ENCODE results near the gene FEM1A.

FEM1A gene

GRCh38 chr19:4749870-4750590 lies 41.5 kb upstream of the FEM1A start:
- no peak for DNase-seq (ENCODE audit: low read depth)
- H3K4me3 ChIP-seq (ENCODE audit: low read length), result no peak overlapping the region
- TF ChIP-seq, protein P1, sequence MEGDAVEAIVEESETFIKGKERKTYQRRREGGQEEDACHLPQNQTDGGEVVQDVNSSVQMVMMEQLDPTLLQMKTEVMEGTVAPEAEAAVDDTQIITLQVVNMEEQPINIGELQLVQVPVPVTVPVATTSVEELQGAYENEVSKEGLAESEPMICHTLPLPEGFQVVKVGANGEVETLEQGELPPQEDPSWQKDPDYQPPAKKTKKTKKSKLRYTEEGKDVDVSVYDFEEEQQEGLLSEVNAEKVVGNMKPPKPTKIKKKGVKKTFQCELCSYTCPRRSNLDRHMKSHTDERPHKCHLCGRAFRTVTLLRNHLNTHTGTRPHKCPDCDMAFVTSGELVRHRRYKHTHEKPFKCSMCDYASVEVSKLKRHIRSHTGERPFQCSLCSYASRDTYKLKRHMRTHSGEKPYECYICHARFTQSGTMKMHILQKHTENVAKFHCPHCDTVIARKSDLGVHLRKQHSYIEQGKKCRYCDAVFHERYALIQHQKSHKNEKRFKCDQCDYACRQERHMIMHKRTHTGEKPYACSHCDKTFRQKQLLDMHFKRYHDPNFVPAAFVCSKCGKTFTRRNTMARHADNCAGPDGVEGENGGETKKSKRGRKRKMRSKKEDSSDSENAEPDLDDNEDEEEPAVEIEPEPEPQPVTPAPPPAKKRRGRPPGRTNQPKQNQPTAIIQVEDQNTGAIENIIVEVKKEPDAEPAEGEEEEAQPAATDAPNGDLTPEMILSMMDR (IDR thresholded peaks at IDR 0.05; ENCODE audit: insufficient read depth, low read depth, low read length, missing control alignments), result no peak

DNA sequence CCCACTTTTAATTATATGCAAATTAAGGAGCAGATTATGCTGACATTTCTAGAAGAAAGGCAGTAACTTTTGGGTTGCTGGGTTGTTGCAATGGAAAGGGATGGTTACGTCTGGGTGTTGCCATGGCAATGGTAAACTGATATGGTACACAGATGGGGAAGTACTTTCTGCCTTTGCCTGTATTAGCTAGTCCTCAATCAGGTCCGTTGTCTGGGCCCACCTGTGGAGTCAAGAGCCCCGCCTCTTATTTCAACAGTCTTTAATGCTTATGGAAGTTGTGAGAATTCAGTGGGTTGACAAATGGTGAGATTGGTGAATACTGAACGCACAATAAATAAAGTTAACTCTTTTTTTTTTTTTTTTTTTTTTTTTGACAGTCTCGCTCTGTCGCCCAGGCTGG lies 37.3 kb upstream of the FEM1A start:
- no peak for DNase-seq (ENCODE audit: low read depth)
- no peak overlapping the region for H3K4me3 ChIP-seq (ENCODE audit: low read length)
- TF ChIP-seq, protein P1 (IDR thresholded peaks at IDR 0.05; ENCODE audit: insufficient read depth, low read depth, low read length, missing control alignments), result no peak

DNA sequence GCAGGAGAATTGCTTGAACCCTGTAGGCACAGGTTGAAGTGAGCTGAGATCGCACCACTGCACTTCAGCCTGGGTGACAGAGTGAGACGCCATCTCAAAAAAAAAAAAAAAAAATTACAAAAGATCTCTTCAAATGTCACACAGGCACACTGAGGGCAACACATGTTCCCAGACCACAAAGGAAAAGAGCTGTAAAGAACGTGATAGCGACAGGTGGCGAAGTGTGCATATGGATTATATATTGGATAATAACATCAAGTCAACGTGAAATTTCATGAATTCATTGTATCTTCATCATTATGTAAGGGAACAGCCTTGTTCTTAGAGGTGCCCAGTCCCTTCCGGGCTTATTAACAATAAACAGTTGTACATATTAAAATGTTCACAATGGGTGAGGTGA lies 36.1 kb upstream of the FEM1A start:
- TF ChIP-seq, protein P1 (IDR thresholded peaks at IDR 0.05; ENCODE audit: insufficient read depth, low read depth, low read length, missing control alignments), result no peak
- no peak overlapping the region for H3K4me3 ChIP-seq (ENCODE audit: low read length)
- no peak for DNase-seq (ENCODE audit: low read depth)

DNA sequence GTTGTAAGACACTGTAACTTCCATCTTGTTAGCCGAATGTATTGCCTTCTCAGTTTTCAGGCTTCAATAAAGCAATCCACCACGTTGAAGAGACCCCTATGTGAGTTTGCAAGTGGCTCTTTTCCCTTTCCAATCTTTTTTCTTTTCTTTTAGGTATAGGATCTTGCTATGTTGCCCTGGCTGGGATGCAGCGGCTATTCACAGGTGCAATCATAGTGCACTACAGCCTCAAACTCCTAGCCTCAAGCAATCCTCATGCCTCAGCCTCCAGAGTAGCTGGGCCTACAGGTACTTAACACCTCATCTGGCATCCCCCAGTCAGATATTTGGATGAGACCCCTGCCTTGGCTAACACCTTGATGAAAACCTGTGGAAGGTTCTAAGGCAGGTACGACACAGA lies 33.5 kb upstream of the FEM1A start:
- H3K4me3 ChIP-seq (ENCODE audit: low read length), result no peak overlapping the region
- TF ChIP-seq, protein P1 (IDR thresholded peaks at IDR 0.05; ENCODE audit: insufficient read depth, low read depth, low read length, missing control alignments), result no peak
- no peak for DNase-seq (ENCODE audit: low read depth)

DNA sequence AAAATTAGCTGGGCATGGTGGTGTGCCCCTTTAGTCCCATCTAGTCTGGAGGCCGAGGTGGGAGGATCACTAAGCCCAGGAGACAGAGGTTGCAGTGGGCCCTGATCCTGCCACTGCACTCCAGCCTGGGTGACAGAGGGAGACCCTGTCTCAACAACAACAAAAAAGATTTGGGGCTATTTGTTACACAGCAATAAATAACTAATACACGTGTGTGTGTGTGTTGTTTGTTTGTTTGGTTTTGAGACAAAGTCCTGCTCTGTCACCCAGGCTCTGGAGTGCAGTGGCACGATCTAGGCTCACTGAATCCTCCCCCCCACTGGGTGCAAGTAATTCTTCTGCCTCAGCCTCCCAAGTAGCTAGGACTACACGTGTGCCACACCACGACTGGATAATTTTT lies 32.9 kb upstream of the FEM1A start:
- TF ChIP-seq, protein P1 (IDR thresholded peaks at IDR 0.05; ENCODE audit: insufficient read depth, low read depth, low read length, missing control alignments), result no peak
- H3K4me3 ChIP-seq (ENCODE audit: low read length), result no peak overlapping the region
- no peak for DNase-seq (ENCODE audit: low read depth)

DNA sequence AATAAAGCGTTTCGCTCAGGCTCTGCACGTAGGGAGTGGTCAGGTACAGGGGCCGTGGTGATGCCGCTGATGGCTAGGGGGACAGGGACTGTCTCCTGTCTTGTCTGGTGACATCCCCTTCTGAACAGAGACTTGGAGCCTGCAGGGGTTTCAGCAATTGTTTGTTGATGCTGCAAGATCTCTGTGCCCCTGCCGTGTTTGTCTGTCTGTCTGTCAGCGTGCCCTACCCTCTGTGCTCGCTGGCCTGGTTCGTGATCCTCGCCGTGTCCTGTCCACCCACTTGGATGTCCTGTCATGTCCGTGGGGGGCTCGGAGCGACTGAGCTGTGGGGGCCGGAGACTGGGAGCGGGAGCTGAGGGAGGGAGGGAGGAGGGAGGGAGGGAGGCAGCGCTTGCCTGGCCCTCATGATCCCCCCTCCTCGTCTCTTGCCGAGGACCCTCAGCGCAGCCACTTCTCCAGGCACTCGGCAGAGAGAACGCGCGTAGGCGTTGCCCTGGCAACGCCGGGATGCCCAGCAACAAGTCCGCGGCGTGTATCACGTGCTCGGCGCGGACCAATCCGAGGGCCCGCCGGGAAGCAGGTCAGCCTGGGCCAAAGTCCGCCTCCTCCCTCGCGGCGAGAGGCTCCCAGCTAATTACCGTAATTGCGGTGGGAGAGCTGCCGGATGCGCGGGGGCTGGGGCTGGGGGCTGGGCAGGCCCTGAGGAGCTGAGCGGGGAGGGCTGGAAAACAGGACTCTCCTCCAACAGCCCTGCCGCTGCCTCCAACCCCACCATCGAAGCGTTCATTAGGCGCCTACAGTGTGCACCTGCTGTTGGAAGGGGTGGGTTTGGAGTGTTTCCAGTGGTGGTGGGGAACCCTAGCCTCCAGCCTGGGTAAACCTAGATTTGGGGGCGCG lies 31.9 kb upstream of the FEM1A start:
- DNase-seq (ENCODE audit: low read depth), result peak; percentile 84
- TF ChIP-seq, protein P1 (IDR thresholded peaks at IDR 0.05; ENCODE audit: insufficient read depth, low read depth, low read length, missing control alignments), result no peak

More for the DNA sequence above, 31.9 kb upstream of the FEM1A start:
- no peak overlapping the region for H3K4me3 ChIP-seq (ENCODE audit: low read length)

Measured in epithelial cell of esophagus (primary cell).